ENCODE measurements around the gene SPIRE1.

The SPIRE1 gene

DNA sequence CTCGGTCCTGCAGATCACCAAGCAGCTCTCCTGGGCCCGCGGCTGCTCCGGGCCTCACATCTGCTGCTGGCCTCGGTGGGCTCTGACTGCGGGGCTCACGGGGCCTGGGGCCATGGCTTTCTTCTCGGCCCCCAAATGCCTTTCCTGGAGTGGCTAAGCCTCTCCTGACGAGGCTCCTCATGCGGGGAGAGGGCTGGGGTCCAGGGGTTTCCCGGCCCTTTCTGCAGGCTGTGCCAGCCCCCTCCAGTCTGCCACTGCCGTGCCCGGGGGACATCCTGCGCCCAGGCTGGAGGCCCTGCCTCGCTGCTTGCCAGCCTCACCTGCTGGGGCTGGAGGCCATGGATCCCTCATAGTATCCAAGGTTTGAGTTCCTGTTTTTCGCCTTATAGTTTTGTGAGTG, 226.3 kb downstream of the SPIRE1 start:
- Histone ChIP-seq H3K9me3 (ENCODE audit: insufficient read depth, low read length) (no peaks in the 10 kb centered on the region), H2AFZ (ENCODE audit: low read depth, low read length, severe bottlenecking) (no peak overlapping the region), H3K27me3 (ENCODE audit: low read length) (no peaks in the 10 kb centered on the region), H4K20me1 (ENCODE audit: low read depth, low read length) (no peaks in the 10 kb centered on the region), H3K27ac (ENCODE audit: low read depth, low read length) (no peak overlapping the region), H3K4me2 (ENCODE audit: low read depth, low read length, poor library complexity, severe bottlenecking) (no peak overlapping the region), H3K9me2 (replicated peaks; ENCODE audit: insufficient read depth, low read length) (no peaks in the 10 kb centered on the region), H3F3A (ENCODE audit: insufficient read depth) (no peaks in the 10 kb centered on the region), H3K4me3 (ENCODE audit: insufficient read depth, low read length, poor library complexity, severe bottlenecking) (no peak overlapping the region), H3K36me3 (ENCODE audit: low read length) (no peaks in the 10 kb centered on the region), H3K79me2 (ENCODE audit: insufficient read depth, low read length) (no peaks in the 10 kb centered on the region), H3K9ac (ENCODE audit: low read length) (no peak overlapping the region)
- no peak for TF ChIP-seq EZH2phosphoT487 (conservative IDR thresholded peaks at IDR 0.05; ENCODE audit: low read length)
- TF ChIP-seq, protein P1, sequence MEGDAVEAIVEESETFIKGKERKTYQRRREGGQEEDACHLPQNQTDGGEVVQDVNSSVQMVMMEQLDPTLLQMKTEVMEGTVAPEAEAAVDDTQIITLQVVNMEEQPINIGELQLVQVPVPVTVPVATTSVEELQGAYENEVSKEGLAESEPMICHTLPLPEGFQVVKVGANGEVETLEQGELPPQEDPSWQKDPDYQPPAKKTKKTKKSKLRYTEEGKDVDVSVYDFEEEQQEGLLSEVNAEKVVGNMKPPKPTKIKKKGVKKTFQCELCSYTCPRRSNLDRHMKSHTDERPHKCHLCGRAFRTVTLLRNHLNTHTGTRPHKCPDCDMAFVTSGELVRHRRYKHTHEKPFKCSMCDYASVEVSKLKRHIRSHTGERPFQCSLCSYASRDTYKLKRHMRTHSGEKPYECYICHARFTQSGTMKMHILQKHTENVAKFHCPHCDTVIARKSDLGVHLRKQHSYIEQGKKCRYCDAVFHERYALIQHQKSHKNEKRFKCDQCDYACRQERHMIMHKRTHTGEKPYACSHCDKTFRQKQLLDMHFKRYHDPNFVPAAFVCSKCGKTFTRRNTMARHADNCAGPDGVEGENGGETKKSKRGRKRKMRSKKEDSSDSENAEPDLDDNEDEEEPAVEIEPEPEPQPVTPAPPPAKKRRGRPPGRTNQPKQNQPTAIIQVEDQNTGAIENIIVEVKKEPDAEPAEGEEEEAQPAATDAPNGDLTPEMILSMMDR (IDR thresholded peaks at IDR 0.05; ENCODE audit: insufficient read depth, low read length, poor library complexity, severe bottlenecking): no peak

DNA sequence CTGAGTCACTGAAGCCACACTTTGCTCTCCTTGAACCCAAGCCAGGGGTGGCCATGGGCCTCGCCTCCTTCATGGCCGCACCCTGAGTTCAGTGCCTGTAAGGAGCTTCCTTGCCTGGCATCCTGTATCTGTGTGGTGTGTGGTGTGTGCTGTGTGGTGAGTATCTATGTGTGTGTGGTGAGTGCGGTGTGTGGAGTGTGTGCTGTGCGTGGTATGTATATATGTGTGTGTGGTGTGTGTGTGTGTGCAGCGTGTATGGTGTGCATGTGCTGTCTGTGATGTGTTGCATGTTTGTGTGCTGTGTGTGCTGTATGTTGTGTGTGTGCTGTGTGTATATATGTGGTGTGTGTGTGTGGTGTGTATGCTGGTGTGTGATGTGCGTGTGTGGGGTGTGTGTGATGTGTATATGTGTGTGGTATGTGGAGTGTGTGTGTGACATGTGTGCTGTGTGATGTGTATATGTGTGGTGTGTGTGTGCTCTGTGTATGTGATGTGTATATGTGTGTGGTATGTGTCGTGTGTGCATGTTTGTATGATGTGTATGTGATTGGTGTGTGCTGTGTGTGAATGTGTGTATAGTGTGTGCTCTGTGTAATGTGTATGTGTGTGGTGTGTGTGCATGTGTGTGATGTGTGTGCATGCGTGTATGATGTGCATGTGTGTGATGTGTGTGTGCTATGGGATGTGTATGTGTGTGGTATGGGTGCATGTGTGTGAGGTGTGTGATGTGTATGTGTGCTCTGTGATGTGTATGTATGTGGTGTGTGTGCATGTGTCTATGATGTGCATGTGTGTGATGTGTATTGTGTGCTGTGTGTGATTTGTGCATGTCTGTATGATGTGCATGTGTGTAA, 227.5 kb downstream of the SPIRE1 start:
- no peak overlapping the region for H3K4me2 ChIP-seq (ENCODE audit: low read depth, low read length, poor library complexity, severe bottlenecking)
- H3K9me3 ChIP-seq (ENCODE audit: insufficient read depth, low read length): no peaks in the 10 kb centered on the region
- H3K36me3 ChIP-seq (ENCODE audit: low read length): no peaks in the 10 kb centered on the region
- H3K9ac ChIP-seq (ENCODE audit: low read length): no peak overlapping the region
- H3K4me3 ChIP-seq (ENCODE audit: insufficient read depth, low read length, poor library complexity, severe bottlenecking): no peak overlapping the region
- H2AFZ ChIP-seq (ENCODE audit: low read depth, low read length, severe bottlenecking): no peak overlapping the region
- no peaks in the 10 kb centered on the region for H3K9me2 ChIP-seq (replicated peaks; ENCODE audit: insufficient read depth, low read length)
- no peak overlapping the region for H3K27ac ChIP-seq (ENCODE audit: low read depth, low read length)
- no peaks in the 10 kb centered on the region for H4K20me1 ChIP-seq (ENCODE audit: low read depth, low read length)
- H3K27me3 ChIP-seq (ENCODE audit: low read length): no peaks in the 10 kb centered on the region
- no peaks in the 10 kb centered on the region for H3K79me2 ChIP-seq (ENCODE audit: insufficient read depth, low read length)
- TF ChIP-seq, protein P1 (IDR thresholded peaks at IDR 0.05; ENCODE audit: insufficient read depth, low read length, poor library complexity, severe bottlenecking): no peak
- TF ChIP-seq EZH2phosphoT487 (conservative IDR thresholded peaks at IDR 0.05; ENCODE audit: low read length): no peak
- no peaks in the 10 kb centered on the region for H3F3A ChIP-seq (ENCODE audit: insufficient read depth)

DNA sequence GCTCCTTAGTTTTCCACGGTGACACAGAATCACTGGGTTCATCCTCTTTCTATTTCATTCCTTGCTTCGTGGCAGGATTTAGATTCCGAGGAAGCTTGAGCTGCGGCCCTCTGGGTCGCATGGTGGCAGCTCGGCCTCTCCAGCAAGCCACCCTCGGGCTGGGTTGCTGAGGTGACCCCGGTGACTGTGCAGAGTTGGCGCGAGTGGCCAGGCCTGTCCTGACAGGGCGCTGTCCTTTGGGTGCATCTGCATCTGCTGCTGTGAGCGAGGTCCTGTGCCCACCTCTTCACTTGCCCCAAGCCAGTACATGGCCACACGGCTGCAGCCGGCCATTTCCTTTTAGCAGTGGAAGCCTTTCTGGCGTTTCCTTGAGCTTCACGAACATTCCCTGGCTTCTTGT, 228.4 kb downstream of the SPIRE1 start:
- Histone ChIP-seq H3K4me2 (ENCODE audit: low read depth, low read length, poor library complexity, severe bottlenecking) (no peak overlapping the region), H3K9ac (ENCODE audit: low read length) (no peak overlapping the region), H3K9me3 (ENCODE audit: insufficient read depth, low read length) (no peaks in the 10 kb centered on the region), H3K9me2 (replicated peaks; ENCODE audit: insufficient read depth, low read length) (no peaks in the 10 kb centered on the region), H3K36me3 (ENCODE audit: low read length) (no peaks in the 10 kb centered on the region), H3K4me3 (ENCODE audit: insufficient read depth, low read length, poor library complexity, severe bottlenecking) (no peak overlapping the region), H4K20me1 (ENCODE audit: low read depth, low read length) (no peaks in the 10 kb centered on the region), H3K79me2 (ENCODE audit: insufficient read depth, low read length) (no peaks in the 10 kb centered on the region), H2AFZ (ENCODE audit: low read depth, low read length, severe bottlenecking) (no peak overlapping the region), H3K27me3 (ENCODE audit: low read length) (no peaks in the 10 kb centered on the region), H3K27ac (ENCODE audit: low read depth, low read length) (no peak overlapping the region), H3F3A (ENCODE audit: insufficient read depth) (no peaks in the 10 kb centered on the region)
- no peak for TF ChIP-seq EZH2phosphoT487 (conservative IDR thresholded peaks at IDR 0.05; ENCODE audit: low read length)
- TF ChIP-seq, protein P1 (IDR thresholded peaks at IDR 0.05; ENCODE audit: insufficient read depth, low read length, poor library complexity, severe bottlenecking): no peak
